Stimulated activated memory B cell treated with anti-CD40 and anti-IgM and Interleukin-4, amounts not matched to agents 10 μg/mL and 1 μg/mL and 100 μg/mL, for 72 hours (primary cell): ENCODE measurements around the gene TXN2.

ENCODE experiments used
- ATAC-seq: fragments of 150-1000 bp; cut with Tn5 transposase; 2 replicates; pipeline ENCODE4 v1.10.0; 2021
- H3K27ac Mint-ChIP-seq: one replicate; pipeline ENCODE4 v1.8.0; 2022; ENCODE audit warnings: mild to moderate bottlenecking, mixed read lengths
- H3K27me3 Mint-ChIP-seq: one replicate; pipeline ENCODE4 v1.8.0; 2022; ENCODE audit warnings: mixed read lengths
- H3K36me3 Mint-ChIP-seq: one replicate; pipeline ENCODE4 v1.8.0; 2022; ENCODE audit warnings: mixed read lengths
- H3K4me1 Mint-ChIP-seq: one replicate; pipeline ENCODE4 v1.8.0; 2022; ENCODE audit warnings: mixed read lengths
- H3K4me3 Mint-ChIP-seq: one replicate; pipeline ENCODE4 v1.8.0; 2022; ENCODE audit warnings: mild to moderate bottlenecking, moderate library complexity, mixed read lengths
- H3K9me3 Mint-ChIP-seq: one replicate; pipeline ENCODE4 v1.8.0; 2022; ENCODE audit warnings: mixed read lengths

TXN2 gene

GRCh38 chr22:36467946-36468345, 13.5 kb downstream of the TXN2 start:
- Mint-ChIP-seq H3K9me3 (no peaks in the 10 kb centered on the region), H3K4me1 (peaks cover 16% of the 10 kb centered on the region), H3K4me3 (no peak overlapping the region), H3K36me3 (peaks cover 40% of the 10 kb centered on the region), H3K27ac (peak overlapping the region; percentile 69), H3K27me3 (no peaks in the 10 kb centered on the region)
- ATAC-seq, result no peak

GRCh38 chr22:36467042-36467810, 14.2 kb downstream of the TXN2 start:
- peak overlapping the region; percentile 69 for H3K27ac Mint-ChIP-seq
- ATAC-seq, result no peak
- H3K4me3 Mint-ChIP-seq, result no peak overlapping the region
- no peaks in the 10 kb centered on the region for H3K27me3 Mint-ChIP-seq
- H3K36me3 Mint-ChIP-seq, result peaks cover 33% of the 10 kb centered on the region
- H3K4me1 Mint-ChIP-seq, result peaks cover 16% of the 10 kb centered on the region
- H3K9me3 Mint-ChIP-seq, result no peaks in the 10 kb centered on the region

- Mint-ChIP-seq H3K4me3 (no peak overlapping the region), H3K4me1 (peaks cover 16% of the 10 kb centered on the region), H3K27ac (peak overlapping the region; percentile 69), H3K9me3 (no peaks in the 10 kb centered on the region), H3K27me3 (no peaks in the 10 kb centered on the region), H3K36me3 (peaks cover 28% of the 10 kb centered on the region)
- no peak for ATAC-seq
These were observed 15.2 kb downstream of the TXN2 start for GRCh38 chr22:36466258-36466657.

- Mint-ChIP-seq H3K4me1 (peaks cover 18% of the 10 kb centered on the region), H3K4me3 (no peak overlapping the region), H3K27ac (peak overlapping the region; percentile 35), H3K36me3 (peaks cover 28% of the 10 kb centered on the region), H3K27me3 (no peaks in the 10 kb centered on the region), H3K9me3 (no peaks in the 10 kb centered on the region)
- ATAC-seq, result no peak
These were observed 16.0 kb downstream of the TXN2 start for GRCh38 chr22:36465232-36466021.

- H3K9me3 Mint-ChIP-seq, result no peaks in the 10 kb centered on the region
- H3K27ac Mint-ChIP-seq, result peak overlapping the region; percentile 35
- peaks cover 12% of the 10 kb centered on the region for H3K4me1 Mint-ChIP-seq
- H3K36me3 Mint-ChIP-seq, result peaks cover 28% of the 10 kb centered on the region
- no peak overlapping the region for H3K4me3 Mint-ChIP-seq
- H3K27me3 Mint-ChIP-seq, result no peaks in the 10 kb centered on the region
- ATAC-seq, result no peak
These were observed 16.7 kb downstream of the TXN2 start for GRCh38 chr22:36464715-36465231.

- Mint-ChIP-seq H3K4me1 (peaks cover 12% of the 10 kb centered on the region), H3K4me3 (no peak overlapping the region), H3K27ac (no peak overlapping the region), H3K36me3 (peaks cover 28% of the 10 kb centered on the region), H3K9me3 (no peaks in the 10 kb centered on the region), H3K27me3 (no peaks in the 10 kb centered on the region)
- ATAC-seq, result no peak
These were observed 17.7 kb downstream of the TXN2 start for GRCh38 chr22:36463783-36464184.

GRCh38 chr22:36461665-36462649, 19.5 kb downstream of the TXN2 start:
- peak overlapping the region; percentile 69 for H3K27ac Mint-ChIP-seq
- H3K9me3 Mint-ChIP-seq, result no peaks in the 10 kb centered on the region
- H3K27me3 Mint-ChIP-seq, result no peaks in the 10 kb centered on the region
- ATAC-seq, result no peak
- peaks cover 8% of the 10 kb centered on the region for H3K4me1 Mint-ChIP-seq
- H3K36me3 Mint-ChIP-seq, result peaks cover 18% of the 10 kb centered on the region
- no peak overlapping the region for H3K4me3 Mint-ChIP-seq

GRCh38 chr22:36460202-36460601, 21.2 kb downstream of the TXN2 start:
- H3K4me1 Mint-ChIP-seq, result peaks cover 15% of the 10 kb centered on the region
- ATAC-seq, result no peak
- peak overlapping the region; percentile 69 for H3K27ac Mint-ChIP-seq
- no peaks in the 10 kb centered on the region for H3K27me3 Mint-ChIP-seq
- no peaks in the 10 kb centered on the region for H3K9me3 Mint-ChIP-seq
- no peak overlapping the region for H3K4me3 Mint-ChIP-seq
- H3K36me3 Mint-ChIP-seq, result peaks cover under 1% of the 10 kb centered on the region

GRCh38 chr22:36457688-36458450, 23.6 kb downstream of the TXN2 start:
- Mint-ChIP-seq H3K9me3 (no peaks in the 10 kb centered on the region), H3K27me3 (no peaks in the 10 kb centered on the region), H3K4me3 (no peak overlapping the region), H3K27ac (peak overlapping the region; percentile 56), H3K36me3 (no peaks in the 10 kb centered on the region), H3K4me1 (peaks cover 30% of the 10 kb centered on the region)
- no peak for ATAC-seq

GRCh38 chr22:36456464-36456845, 25.0 kb downstream of the TXN2 start:
- peak overlapping the region; percentile 65 for H3K27ac Mint-ChIP-seq
- peaks cover 44% of the 10 kb centered on the region for H3K4me1 Mint-ChIP-seq
- H3K27me3 Mint-ChIP-seq, result no peaks in the 10 kb centered on the region
- no peak for ATAC-seq
- H3K36me3 Mint-ChIP-seq, result no peaks in the 10 kb centered on the region
- H3K4me3 Mint-ChIP-seq, result no peak overlapping the region
- H3K9me3 Mint-ChIP-seq, result no peaks in the 10 kb centered on the region

- Mint-ChIP-seq H3K9me3 (no peaks in the 10 kb centered on the region), H3K36me3 (no peaks in the 10 kb centered on the region), H3K27ac (peak overlapping the region; percentile 65), H3K27me3 (no peaks in the 10 kb centered on the region), H3K4me3 (peak overlapping the region; percentile 75), H3K4me1 (peaks cover 48% of the 10 kb centered on the region)
- ATAC-seq, result no peak
These were observed 25.6 kb downstream of the TXN2 start for GRCh38 chr22:36455571-36456463.

GRCh38 chr22:36454916-36455570, 26.4 kb downstream of the TXN2 start:
- Mint-ChIP-seq H3K36me3 (no peaks in the 10 kb centered on the region), H3K4me1 (peaks cover 46% of the 10 kb centered on the region), H3K9me3 (no peaks in the 10 kb centered on the region), H3K27me3 (no peaks in the 10 kb centered on the region), H3K4me3 (peak overlapping the region; percentile 75), H3K27ac (peak overlapping the region; percentile 65)
- ATAC-seq, result peak; percentile 83

- H3K27ac Mint-ChIP-seq, result peak overlapping the region; percentile 65
These were observed 27.5 kb downstream of the TXN2 start for GRCh38 chr22:36453855-36454378.

More at GRCh38 chr22:36453855-36454378, 27.5 kb downstream of the TXN2 start:
- no peak for ATAC-seq
- Mint-ChIP-seq H3K36me3 (no peaks in the 10 kb centered on the region), H3K4me3 (peak overlapping the region; percentile 63), H3K27me3 (no peaks in the 10 kb centered on the region), H3K9me3 (no peaks in the 10 kb centered on the region), H3K4me1 (peaks cover 48% of the 10 kb centered on the region)
